H1 (cell line): Measurements from ENCODE around the gene FGL2. TPM values are rescaled to one million over a fixed set of nuclear protein-coding genes. Genes with fewer than 3 reads are reported as not detected.
"Not testable (repeated sequence)": the region's sequence is repeated elsewhere in the genome, so short reads cannot be mapped to it uniquely, and the experiment has no call there.

Experiments
- CTCF ChIA-PET: fragments of 300-600 bp; sonication (Branson Sonifier 250); formaldehyde crosslinking; loops from one replicate; lab custom pipeline; 2021; ENCODE audit not compliant: partially characterized antibody; lab: Charles Lee
- POLR2A ChIA-PET: fragments of 300-600 bp; sonication (Branson Sonifier 250); formaldehyde crosslinking; loops from one replicate; lab custom pipeline; 2021; ENCODE audit warnings: inconsistent platforms; ENCODE audit not compliant: partially characterized antibody; lab: Charles Lee
- DNase-seq, 2 experiments: peaks; one replicate each; pipeline versions ENCODE4 v3.0.0 to v3.0.0-alpha.2; 2010 to 2022; ENCODE audit warnings: low spot score in 2 of 2, low read depth in 1 of 2, mixed read lengths in 1 of 2
- FAIRE-seq: peaks from 2 replicates; lab custom pipeline; 2011; peaks lifted over from hg19 to GRCh38; lab: Jason Lieb, UNC
- H2AFZ ChIP-seq: 2 replicates; pipeline ENCODE4 v1.8.1; 2012; ENCODE audit warnings: low read length, inconsistent platforms
- H2AK5ac ChIP-seq: 2 replicates; pipeline ENCODE4 v1.6.1; 2013; ENCODE audit warnings: low read depth, low read length
- H2BK120ac ChIP-seq: replicated peaks from 2 replicates; pipeline ENCODE3; 2013; ENCODE audit warnings: low read depth, low read length, inconsistent platforms
- H2BK12ac ChIP-seq: 2 replicates; pipeline ENCODE4 v1.6.1; 2013; ENCODE audit warnings: low read depth, low read length
- H2BK15ac ChIP-seq: 2 replicates; pipeline ENCODE4 v1.6.1; 2013; ENCODE audit warnings: low read length
- H2BK20ac ChIP-seq: 2 replicates; pipeline ENCODE4 v1.6.1; 2013; ENCODE audit warnings: low read length
- H2BK5ac ChIP-seq: 2 replicates; pipeline ENCODE4 v1.6.1; 2013; ENCODE audit warnings: low read depth, low read length
- H3K14ac ChIP-seq: 2 replicates; pipeline ENCODE4 v1.6.1; 2013; ENCODE audit warnings: inconsistent platforms; ENCODE audit not compliant: insufficient read length
- H3K18ac ChIP-seq: 2 replicates; pipeline ENCODE4 v1.6.1; 2013; ENCODE audit warnings: low read length; ENCODE audit errors: extremely low read depth
- H3K23ac ChIP-seq: 2 replicates; pipeline ENCODE4 v1.6.1; 2013; ENCODE audit warnings: inconsistent platforms; ENCODE audit not compliant: insufficient read length
- H3K23me2 ChIP-seq: 2 replicates; pipeline ENCODE4 v1.6.1; 2013; ENCODE audit warnings: low read depth, low read length
- H3K27ac ChIP-seq: 2 replicates; pipeline ENCODE4 v1.6.1; 2011; ENCODE audit warnings: low read depth, low read length, inconsistent platforms
- H3K27me3 ChIP-seq, 4 experiments: replicated peaks in 1 of 4; 1 replicate in 1 of 4; 2 replicates in 3 of 4; pipeline versions ENCODE4 v1.6.1 to v1.8.1; 2011 to 2013; ENCODE audit warnings: low read length in 3 of 4, mild to moderate bottlenecking in 3 of 4, inconsistent platforms in 2 of 4, mixed read lengths in 2 of 4, moderate library complexity in 1 of 4; ENCODE audit not compliant: control insufficient read depth in 3 of 4, insufficient read depth in 3 of 4; ENCODE audit errors: extremely low read depth in 1 of 4
- H3K36me3 ChIP-seq, 4 experiments: 2 replicates each; pipeline versions ENCODE4 v1.6.1 to v1.8.1; 2011 to 2013; ENCODE audit warnings: mild to moderate bottlenecking in 4 of 4, low read length in 3 of 4, moderate library complexity in 2 of 4, control low read depth in 1 of 4, inconsistent platforms in 1 of 4; ENCODE audit not compliant: insufficient read depth in 4 of 4, control insufficient read depth in 2 of 4
- H3K4ac ChIP-seq: replicated peaks from 2 replicates; pipeline ENCODE3; 2013; ENCODE audit warnings: low read length, low read depth, mixed read lengths, inconsistent platforms; ENCODE audit not compliant: insufficient read length
- H3K4me1 ChIP-seq, 4 experiments: replicated peaks in 1 of 4; 1 replicate in 1 of 4; 2 replicates in 3 of 4; pipeline versions ENCODE4 v1.6.1 to v1.8.1; 2011 to 2013; ENCODE audit warnings: low read length in 3 of 4, inconsistent platforms in 2 of 4, mixed read lengths in 1 of 4; ENCODE audit not compliant: insufficient read depth in 4 of 4, control insufficient read depth in 3 of 4
- H3K4me2 ChIP-seq, 2 experiments: 2 replicates each; pipeline versions ENCODE4 v1.6.1 to v1.8.1; 2011 to 2013; ENCODE audit warnings: low read depth in 2 of 2, low read length in 2 of 2, control low read depth in 1 of 2, inconsistent platforms in 1 of 2, mild to moderate bottlenecking in 1 of 2; ENCODE audit not compliant: insufficient read depth in 1 of 2
- H3K4me3 ChIP-seq, 4 experiments: fragments of 200-600, 300-600 bp in 1 of 4; sonication (generic), shearing (Covaris generic), sonication (Bioruptor Twin) in 1 of 4; 2 replicates each; pipeline versions ENCODE4 v1.5.1 to v1.8.1; 2011 to 2016; ENCODE audit warnings: low read length in 4 of 4, low read depth in 3 of 4, control low read depth in 2 of 4, inconsistent platforms in 2 of 4, mild to moderate bottlenecking in 2 of 4, mixed read lengths in 1 of 4, moderate library complexity in 1 of 4; ENCODE audit not compliant: insufficient read depth in 2 of 4; ENCODE audit errors: extremely low read depth in 1 of 4
- H3K56ac ChIP-seq: replicated peaks from 2 replicates; pipeline ENCODE3; 2013; ENCODE audit warnings: low read depth, mild to moderate bottlenecking, mixed read lengths, low read length, inconsistent platforms; ENCODE audit not compliant: insufficient read length
- H3K79me1 ChIP-seq: 2 replicates; pipeline ENCODE4 v1.6.1; 2013; ENCODE audit warnings: low read depth, low read length, control low read depth
- H3K79me2 ChIP-seq, 2 experiments: 2 replicates each; pipeline versions ENCODE4 v1.6.1 to v1.8.1; 2012 to 2013; ENCODE audit warnings: low read length in 2 of 2, mild to moderate bottlenecking in 2 of 2, inconsistent platforms in 1 of 2; ENCODE audit not compliant: insufficient read depth in 2 of 2, control insufficient read depth in 1 of 2
- H3K9ac ChIP-seq, 4 experiments: replicated peaks in 1 of 4; 1 replicate in 1 of 4; 2 replicates in 3 of 4; pipeline versions ENCODE4 v1.6.1 to v1.8.1; 2011 to 2013; ENCODE audit warnings: low read depth in 3 of 4, low read length in 3 of 4, control low read depth in 2 of 4, mild to moderate bottlenecking in 2 of 4, moderate library complexity in 2 of 4, inconsistent platforms in 1 of 4; ENCODE audit errors: extremely low read depth in 1 of 4
- H3K9me3 ChIP-seq, 2 experiments: 2 replicates each; pipeline versions ENCODE4 v1.6.1 to v1.8.1; 2012 to 2013; ENCODE audit warnings: mild to moderate bottlenecking in 2 of 2, moderate library complexity in 2 of 2, control low read depth in 1 of 2, inconsistent platforms in 1 of 2, low read depth in 1 of 2, low read length in 1 of 2, mixed read lengths in 1 of 2; ENCODE audit not compliant: insufficient read depth in 2 of 2
- H4K20me1 ChIP-seq, 2 experiments: replicated peaks in 1 of 2; 2 replicates each; pipeline versions ENCODE3 to v1.8.1; 2011 to 2013; ENCODE audit warnings: inconsistent platforms in 2 of 2, low read length in 2 of 2, mild to moderate bottlenecking in 1 of 2; ENCODE audit not compliant: insufficient read depth in 2 of 2, control insufficient read depth in 1 of 2
- H4K5ac ChIP-seq: 2 replicates; pipeline ENCODE4 v1.6.1; 2013; ENCODE audit warnings: low read length, low read depth, mixed read lengths, inconsistent platforms; ENCODE audit not compliant: insufficient read length
- H4K8ac ChIP-seq: 2 replicates; pipeline ENCODE4 v1.8.0; 2013; ENCODE audit warnings: mild to moderate bottlenecking, moderate library complexity, low read length, inconsistent platforms; ENCODE audit not compliant: insufficient read depth; ENCODE audit errors: extremely low read depth
- H4K91ac ChIP-seq: replicated peaks from 2 replicates; pipeline ENCODE3; 2013; ENCODE audit warnings: low read length, mixed read lengths, inconsistent platforms; ENCODE audit not compliant: insufficient read length
- WGBS, 2 experiments: shearing (Covaris generic) in 1 of 2; methylation state at CpG; one replicate each; pipeline versions ENCODE4 v1.1.6 to v1.1.7; 2013 to 2015; ENCODE audit warnings: low lambda C conversion rate in 2 of 2, mixed read lengths in 2 of 2, inconsistent platforms in 1 of 2, low coverage in 1 of 2, missing lambda C conversion rate in 1 of 2; ENCODE audit not compliant: insufficient replicate concordance in 2 of 2, insufficient coverage in 1 of 2, insufficient read length in 1 of 2; ENCODE audit errors: extremely low coverage in 1 of 2, missing lambda C conversion rate in 1 of 2; 5-methylcytosine and 5-hydroxymethylcytosine counted together
- polyA plus RNA-seq, 7 experiments: library from polyadenylated mRNA; depleted of rRNA in 3 of 7; stranded (reverse) in 5 of 7; unstranded in 2 of 7; fragments of >200 nt in 5 of 7; fragments of 200-250 nt in 2 of 7; gene quantifications; 1 replicate in 5 of 7; 2 replicates in 1 of 7; 4 replicates in 1 of 7; pipeline versions ENCODE4 v1.2.1 to v1.2.3, GENCODE V29; 2011 to 2013; ENCODE audit warnings: missing spikeins in 2 of 7, mixed read lengths in 2 of 7
- total RNA-seq: library from RNA; stranded (reverse); fragmentation: NEBNext Ultra II Directional; extraction: Animal tissue kit (Norgen Biotek cat#: 25700); gene quantifications from 2 replicates; pipeline ENCODE4 v1.2.1, GENCODE V29; 2021

FGL2 gene
- total and polyA plus RNA-seq, 2 of the 8 experiments (the other 6 are each of a cell fraction or from before 2014, with no cell fraction given): not detected

- H2AFZ ChIP-seq, H3K27me3 ChIP-seq, H3K4me1 ChIP-seq, H2BK20ac ChIP-seq, H3K4me3 ChIP-seq, H3K36me3 ChIP-seq, H4K8ac ChIP-seq, H3K4ac ChIP-seq, H3K9me3 ChIP-seq, POLR2A ChIA-PET, FAIRE-seq, H3K79me2 ChIP-seq, H4K91ac ChIP-seq, H2BK120ac ChIP-seq, H2AK5ac ChIP-seq, DNase-seq, H3K4me2 ChIP-seq, CTCF ChIA-PET, H3K18ac ChIP-seq, H4K20me1 ChIP-seq, H3K27ac ChIP-seq, H2BK5ac ChIP-seq, H4K5ac ChIP-seq, H3K14ac ChIP-seq, H3K23ac ChIP-seq, H2BK15ac ChIP-seq, H2BK12ac ChIP-seq, H3K9ac ChIP-seq, H3K56ac ChIP-seq, H3K23me2 ChIP-seq, H3K79me1 ChIP-seq: not testable (repeated sequence)
- WGBS, 2 experiments: 82% methylated on average over 1 of the region's 3 CpGs; no CpG with 5 or more reads in 1 of the 2 experiments
These were observed 24.3 kb downstream of the FGL2 start for GRCh38 chr7:77175274-77175800.

GRCh38 chr7:77174418-77174817 lies 25.2 kb downstream of the FGL2 start:
- H2BK15ac ChIP-seq, H3K18ac ChIP-seq, H3K27ac ChIP-seq, H2AK5ac ChIP-seq, H2AFZ ChIP-seq, CTCF ChIA-PET, H2BK5ac ChIP-seq, H3K9ac ChIP-seq, POLR2A ChIA-PET, DNase-seq, H4K20me1 ChIP-seq, H3K79me1 ChIP-seq, H3K36me3 ChIP-seq, H4K5ac ChIP-seq, H3K9me3 ChIP-seq, H3K4me2 ChIP-seq, H3K23ac ChIP-seq, H3K4me1 ChIP-seq, H4K91ac ChIP-seq, H2BK20ac ChIP-seq, H3K4me3 ChIP-seq, H3K79me2 ChIP-seq, H3K27me3 ChIP-seq, H4K8ac ChIP-seq, H3K23me2 ChIP-seq, H3K14ac ChIP-seq, H2BK12ac ChIP-seq, H3K56ac ChIP-seq, H3K4ac ChIP-seq, H2BK120ac ChIP-seq: not testable (repeated sequence)
- FAIRE-seq: peak; percentile 42
- 74% methylated on average over 3 of the region's 4 CpGs; no CpG with 5 or more reads in 1 of the 2 experiments for WGBS, 2 experiments
